ENCODE results near the gene SLC25A21.

Gene SLC25A21

DNA sequence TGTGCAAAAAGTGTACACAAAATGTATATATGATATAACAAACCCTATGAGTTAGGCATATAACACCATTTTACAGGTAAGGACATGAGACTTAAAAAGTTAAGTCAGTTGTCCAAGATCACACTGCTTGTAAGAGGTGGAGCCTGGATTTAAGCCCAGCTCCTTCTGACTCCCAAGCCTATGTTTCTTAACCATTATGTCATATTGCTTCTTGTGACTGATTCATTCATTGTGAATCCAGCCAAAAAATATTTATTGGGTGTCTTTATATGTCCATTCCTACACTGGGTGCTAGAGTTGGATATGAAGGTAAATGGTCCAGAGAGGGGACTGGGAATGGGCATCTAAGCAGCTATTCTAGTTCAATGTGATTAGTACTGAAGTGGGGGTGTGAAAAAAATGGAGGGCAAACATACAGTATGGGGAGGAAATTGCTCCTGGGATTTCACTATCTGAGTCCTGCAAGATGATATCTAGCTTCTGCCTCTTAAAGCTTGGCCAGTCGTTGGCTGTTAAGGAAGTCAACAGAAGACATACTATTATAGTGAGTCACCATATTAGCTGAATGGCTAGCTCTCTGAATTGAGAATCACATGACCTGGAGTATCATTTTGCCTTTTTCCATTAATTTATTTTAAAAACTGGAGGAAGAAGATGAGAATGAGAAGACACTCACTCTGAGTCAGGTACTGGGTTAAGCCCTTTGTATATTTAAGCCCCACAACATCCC, 481.9 kb downstream of the SLC25A21 start:
- in situ Hi-C loops (cut with HindIII; ENCODE audit: low sequenced_read_pairs): no loop called here
- DNase-seq (ENCODE audit: low read depth): no peak
- TF ChIP-seq, protein P1, sequence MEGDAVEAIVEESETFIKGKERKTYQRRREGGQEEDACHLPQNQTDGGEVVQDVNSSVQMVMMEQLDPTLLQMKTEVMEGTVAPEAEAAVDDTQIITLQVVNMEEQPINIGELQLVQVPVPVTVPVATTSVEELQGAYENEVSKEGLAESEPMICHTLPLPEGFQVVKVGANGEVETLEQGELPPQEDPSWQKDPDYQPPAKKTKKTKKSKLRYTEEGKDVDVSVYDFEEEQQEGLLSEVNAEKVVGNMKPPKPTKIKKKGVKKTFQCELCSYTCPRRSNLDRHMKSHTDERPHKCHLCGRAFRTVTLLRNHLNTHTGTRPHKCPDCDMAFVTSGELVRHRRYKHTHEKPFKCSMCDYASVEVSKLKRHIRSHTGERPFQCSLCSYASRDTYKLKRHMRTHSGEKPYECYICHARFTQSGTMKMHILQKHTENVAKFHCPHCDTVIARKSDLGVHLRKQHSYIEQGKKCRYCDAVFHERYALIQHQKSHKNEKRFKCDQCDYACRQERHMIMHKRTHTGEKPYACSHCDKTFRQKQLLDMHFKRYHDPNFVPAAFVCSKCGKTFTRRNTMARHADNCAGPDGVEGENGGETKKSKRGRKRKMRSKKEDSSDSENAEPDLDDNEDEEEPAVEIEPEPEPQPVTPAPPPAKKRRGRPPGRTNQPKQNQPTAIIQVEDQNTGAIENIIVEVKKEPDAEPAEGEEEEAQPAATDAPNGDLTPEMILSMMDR (IDR thresholded peaks at IDR 0.05; ENCODE audit: low read depth, low read length, missing control alignments): no peak
- H3K4me3 ChIP-seq (ENCODE audit: low read depth, low read length): no peak overlapping the region

DNA sequence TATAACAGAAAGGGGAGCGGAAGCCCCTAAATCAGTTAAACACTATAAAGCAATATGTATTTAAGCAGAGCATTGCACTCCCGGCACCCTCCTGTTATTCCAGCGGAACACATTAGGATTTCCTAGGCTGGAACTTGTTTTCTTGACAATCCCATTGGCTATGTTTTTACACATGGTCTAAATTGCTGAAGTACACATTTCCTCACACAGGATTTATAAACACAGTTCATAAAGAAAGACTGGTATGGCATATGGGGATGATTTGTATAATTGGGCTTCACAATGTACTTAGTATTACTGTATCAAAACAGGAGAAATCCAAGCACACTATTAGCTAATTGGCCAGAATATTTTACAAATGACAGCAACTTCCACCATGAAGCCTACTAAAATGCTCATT, 487.5 kb downstream of the SLC25A21 start:
- TF ChIP-seq, protein P1 (IDR thresholded peaks at IDR 0.05; ENCODE audit: low read depth, low read length, missing control alignments): no peak
- in situ Hi-C loops (cut with HindIII; ENCODE audit: low sequenced_read_pairs): no loop called here
- no peak overlapping the region for H3K4me3 ChIP-seq (ENCODE audit: low read depth, low read length)
- DNase-seq (ENCODE audit: low read depth): no peak

DNA sequence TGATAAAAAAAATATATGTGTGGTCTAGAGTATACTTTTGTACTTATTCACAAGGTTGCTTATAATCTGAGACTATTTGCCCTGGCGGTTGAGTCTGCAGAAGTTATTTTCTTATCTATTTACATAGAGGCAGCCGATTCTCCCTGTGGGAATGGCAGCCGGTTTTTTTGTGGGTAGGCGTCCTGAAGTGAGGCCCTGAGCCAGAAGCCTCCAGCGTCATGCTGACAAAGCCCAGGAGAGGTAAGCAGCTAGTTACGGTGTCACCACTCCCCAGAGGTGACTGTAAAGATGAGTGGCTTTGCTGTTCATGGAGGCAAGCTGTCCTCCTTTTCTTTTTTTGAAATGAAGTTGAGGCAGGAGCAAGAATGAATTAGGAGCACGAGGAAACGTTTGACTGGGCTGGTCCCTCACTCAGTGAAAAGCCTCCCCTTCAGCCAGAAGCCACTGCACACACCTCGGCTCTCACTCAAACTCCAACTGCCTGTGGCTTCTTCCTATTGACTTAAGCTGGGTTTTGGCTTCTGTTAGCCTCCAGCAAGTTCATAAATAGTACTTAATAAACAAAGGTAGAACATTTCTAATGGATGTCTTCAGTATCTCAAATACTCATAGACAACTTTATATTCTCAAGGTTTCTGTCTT, 489.2 kb downstream of the SLC25A21 start:
- no peak overlapping the region for H3K4me3 ChIP-seq (ENCODE audit: low read depth, low read length)
- TF ChIP-seq, protein P1 (IDR thresholded peaks at IDR 0.05; ENCODE audit: low read depth, low read length, missing control alignments): no peak
- in situ Hi-C loops (cut with HindIII; ENCODE audit: low sequenced_read_pairs): no loop called here
- no peak for DNase-seq (ENCODE audit: low read depth)

DNA sequence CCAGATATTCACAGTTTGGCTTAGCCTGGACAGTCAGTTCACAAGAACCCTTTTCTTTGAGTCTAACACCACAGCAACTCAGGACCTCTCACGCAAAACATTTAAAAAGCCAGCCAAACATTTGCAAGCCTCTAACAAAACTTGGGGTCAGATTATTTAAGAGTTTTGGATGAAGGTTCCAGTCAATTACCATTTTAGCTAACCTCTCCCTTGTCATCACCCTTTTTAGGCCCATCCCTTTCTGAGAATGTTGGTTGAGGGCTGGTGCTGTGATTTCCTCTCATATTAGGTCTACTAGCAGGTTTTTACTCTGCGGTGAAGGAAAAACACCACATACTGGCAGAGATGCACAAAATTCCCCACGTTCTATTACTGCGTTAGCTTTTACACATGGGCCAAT, 490.1 kb downstream of the SLC25A21 start:
- no peak for DNase-seq (ENCODE audit: low read depth)
- in situ Hi-C loops (cut with HindIII; ENCODE audit: low sequenced_read_pairs): no loop called here

DNA sequence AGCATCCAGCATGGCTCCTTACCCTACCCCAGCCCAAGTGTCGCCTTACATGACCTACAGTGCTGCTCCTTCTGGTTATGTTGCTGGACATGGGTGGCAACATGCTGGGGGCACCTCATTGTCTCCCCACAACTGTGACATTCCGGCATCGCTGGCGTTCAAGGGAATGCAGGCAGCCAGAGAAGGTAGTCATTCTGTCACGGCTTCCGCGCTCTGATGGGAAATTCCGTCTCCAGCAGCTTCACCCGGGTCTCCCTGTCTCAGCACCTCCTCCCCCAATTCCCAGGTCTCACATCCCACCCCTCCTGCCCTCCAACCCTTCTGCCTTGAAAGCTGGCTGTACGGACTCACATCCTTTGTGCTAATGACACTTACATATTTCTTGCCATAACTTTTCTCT, 496.2 kb downstream of the SLC25A21 start:
- in situ Hi-C loops (cut with HindIII; ENCODE audit: low sequenced_read_pairs): no loop called here
- TF ChIP-seq, protein P1 (IDR thresholded peaks at IDR 0.05; ENCODE audit: low read depth, low read length, missing control alignments): no peak
- no peak overlapping the region for H3K4me3 ChIP-seq (ENCODE audit: low read depth, low read length)
- DNase-seq (ENCODE audit: low read depth): no peak

More for the DNA sequence above, 490.1 kb downstream of the SLC25A21 start:
- TF ChIP-seq, protein P1 (IDR thresholded peaks at IDR 0.05; ENCODE audit: low read depth, low read length, missing control alignments): no peak
- H3K4me3 ChIP-seq (ENCODE audit: low read depth, low read length): no peak overlapping the region

DNA sequence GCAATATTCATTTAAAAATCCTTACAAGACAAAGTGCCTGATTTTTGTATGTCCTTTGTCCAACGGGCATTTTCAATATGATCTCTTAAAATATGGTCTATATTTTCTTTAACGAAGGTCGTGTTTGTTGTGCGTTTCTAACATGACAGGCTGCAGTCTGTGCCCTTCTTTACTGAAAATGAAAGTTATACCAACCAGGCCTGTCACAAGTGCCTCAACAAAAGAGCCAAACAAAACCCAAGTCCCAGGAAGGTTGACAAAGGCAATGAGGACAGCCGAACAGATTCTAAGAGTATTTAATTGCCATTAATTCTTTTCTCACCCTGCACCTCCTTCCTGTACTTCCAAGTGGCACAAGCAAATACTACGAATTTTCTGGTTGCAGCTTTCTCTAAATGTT, 496.8 kb downstream of the SLC25A21 start:
- in situ Hi-C loops (cut with HindIII; ENCODE audit: low sequenced_read_pairs): no loop called here
- H3K4me3 ChIP-seq (ENCODE audit: low read depth, low read length): no peak overlapping the region
- no peak for DNase-seq (ENCODE audit: low read depth)
- TF ChIP-seq, protein P1 (IDR thresholded peaks at IDR 0.05; ENCODE audit: low read depth, low read length, missing control alignments): no peak

All from astrocyte of the cerebellum (primary cell).